ENCODE data around the gene MARCO. TPM values are rescaled to one million over a fixed set of nuclear protein-coding genes. Genes with fewer than 3 reads are reported as not detected.

Gene MARCO
- polyA plus RNA-seq, 1 of the 3 experiments (the other 2 are of a cell fraction) = not detected

- no peak for DNase-seq
- POLR2A ChIA-PET = no interaction called here
- Histone ChIP-seq H3K9me3 (no peaks in the 10 kb centered on the region), H4K20me1 (ENCODE audit: insufficient read depth) (no peaks in the 10 kb centered on the region), H3K9me2 (no peaks in the 10 kb centered on the region), H3F3A (replicated peaks; ENCODE audit: insufficient read depth) (no peaks in the 10 kb centered on the region), H3K27me3 (ENCODE audit: insufficient read depth) (no peaks in the 10 kb centered on the region), H3K27ac (ENCODE audit: low read depth in 2 of 2, low read length in 1 of 2) (no peak overlapping the region), H2AFZ (ENCODE audit: low read depth) (no peak overlapping the region), H3K4me1 (ENCODE audit: control insufficient read depth in 1 of 2, insufficient read depth in 2 of 2, low read depth in 1 of 2, low read length in 1 of 2) (no peaks in the 10 kb centered on the region), H3K4me3 (ENCODE audit: low read depth in 2 of 2, low read length in 1 of 2) (no peak overlapping the region), H3K79me2 (ENCODE audit: insufficient read depth) (no peaks in the 10 kb centered on the region), H3K4me2 (no peak overlapping the region), H3K9ac (no peak overlapping the region), H3K36me3 (replicated peaks in 1 of 2; ENCODE audit: control insufficient read depth in 1 of 2, insufficient read depth in 2 of 2, low read length in 1 of 2) (no peaks in the 10 kb centered on the region)
- TF ChIP-seq TCF12 (IDR thresholded peaks at IDR 0.05) (no peak), CHD2 (IDR thresholded peaks at IDR 0.05; ENCODE audit: low read length, partially characterized antibody) (no peak), SMC3 (IDR thresholded peaks at IDR 0.05; ENCODE audit: low read depth, low read length) (no peak), TEAD4 (IDR thresholded peaks at IDR 0.05; ENCODE audit: borderline replicate concordance, insufficient read depth) (no peak), USF2 (IDR thresholded peaks at IDR 0.05; ENCODE audit: borderline replicate concordance, low read depth, low read length) (no peak), EZH2phosphoT487 (IDR thresholded peaks at IDR 0.05; ENCODE audit: borderline replicate concordance, low read depth) (no peak), YY1 (IDR thresholded peaks at IDR 0.05; ENCODE audit: low read depth) (no peak), NRF1 (IDR thresholded peaks at IDR 0.05; ENCODE audit: low read depth, low read length) (no peak)
- CTCF ChIA-PET = interaction anchor here (0.7 kb wide), 1 partner anchor 385 kb away, joined by 3 read pairs; the partner anchor contains the start of genes C2orf76 and DBI
- 7% methylated on average over 2 of the region's 2 CpGs for WGBS (ENCODE audit: low lambda C conversion rate)
These were observed 39.6 kb downstream of the MARCO start for GRCh38 chr2:118981632-118982031.

- H3K27me3 ChIP-seq (ENCODE audit: insufficient read depth) = no peaks in the 10 kb centered on the region
- ChIA-PET CTCF (interaction anchor here (0.7 kb wide), 1 partner anchor 385 kb away, joined by 3 read pairs; the partner anchor contains the start of genes C2orf76 and DBI), POLR2A (no interaction called here)
- no peak overlapping the region for H3K4me2 ChIP-seq
- no peak overlapping the region for H3K4me3 ChIP-seq (ENCODE audit: low read depth in 2 of 2, low read length in 1 of 2)
- no peak overlapping the region for H3K27ac ChIP-seq (ENCODE audit: low read depth in 2 of 2, low read length in 1 of 2)
- H3K9me3 ChIP-seq = no peaks in the 10 kb centered on the region
- no peak overlapping the region for H3K9ac ChIP-seq
- no peak for DNase-seq
- no peaks in the 10 kb centered on the region for H4K20me1 ChIP-seq (ENCODE audit: insufficient read depth)
- 0% methylated on average over 2 of the region's 3 CpGs for WGBS (ENCODE audit: low lambda C conversion rate)
- H3K9me2 ChIP-seq = no peaks in the 10 kb centered on the region
- no peaks in the 10 kb centered on the region for H3F3A ChIP-seq (replicated peaks; ENCODE audit: insufficient read depth)
- no peak for TF ChIP-seq RCOR1 (IDR thresholded peaks at IDR 0.05; ENCODE audit: low read length)
- H2AFZ ChIP-seq (ENCODE audit: low read depth) = no peak overlapping the region
- no peaks in the 10 kb centered on the region for H3K4me1 ChIP-seq (ENCODE audit: control insufficient read depth in 1 of 2, insufficient read depth in 2 of 2, low read depth in 1 of 2, low read length in 1 of 2)
- H3K79me2 ChIP-seq (ENCODE audit: insufficient read depth) = no peaks in the 10 kb centered on the region
- no peaks in the 10 kb centered on the region for H3K36me3 ChIP-seq (replicated peaks in 1 of 2; ENCODE audit: control insufficient read depth in 1 of 2, insufficient read depth in 2 of 2, low read length in 1 of 2)
These were observed 40.0 kb downstream of the MARCO start for GRCh38 chr2:118982039-118982438.

- no peak for DNase-seq
- H3K9me3 ChIP-seq = no peaks in the 10 kb centered on the region
- TF ChIP-seq MAX (IDR thresholded peaks at IDR 0.05; ENCODE audit: low read depth) = no peak
- TF ChIP-seq CTCF (IDR thresholded peaks at IDR 0.05) = no peak
- H3K79me2 ChIP-seq (ENCODE audit: insufficient read depth) = no peaks in the 10 kb centered on the region
- H4K20me1 ChIP-seq (ENCODE audit: insufficient read depth) = no peaks in the 10 kb centered on the region
- no peak overlapping the region for H3K9ac ChIP-seq
- H3K4me3 ChIP-seq (ENCODE audit: low read depth in 2 of 2, low read length in 1 of 2) = no peak overlapping the region
- no peaks in the 10 kb centered on the region for H3F3A ChIP-seq (replicated peaks; ENCODE audit: insufficient read depth)
- H3K4me2 ChIP-seq = no peak overlapping the region
- ChIA-PET POLR2A (no interaction called here), CTCF (no interaction called here)
- no peak overlapping the region for H2AFZ ChIP-seq (ENCODE audit: low read depth)
- no peaks in the 10 kb centered on the region for H3K36me3 ChIP-seq (replicated peaks in 1 of 2; ENCODE audit: control insufficient read depth in 1 of 2, insufficient read depth in 2 of 2, low read length in 1 of 2)
- no peak overlapping the region for H3K27ac ChIP-seq (ENCODE audit: low read depth in 2 of 2, low read length in 1 of 2)
- H3K9me2 ChIP-seq = no peaks in the 10 kb centered on the region
- no peaks in the 10 kb centered on the region for H3K27me3 ChIP-seq (ENCODE audit: insufficient read depth)
- 6% methylated on average over 5 of the region's 6 CpGs for WGBS (ENCODE audit: low lambda C conversion rate)
- no peaks in the 10 kb centered on the region for H3K4me1 ChIP-seq (ENCODE audit: control insufficient read depth in 1 of 2, insufficient read depth in 2 of 2, low read depth in 1 of 2, low read length in 1 of 2)
These were observed 41.1 kb downstream of the MARCO start for GRCh38 chr2:118983133-118983532.

Data from SK-N-SH (cell line).